Activated T-cell treated with anti-CD3 and anti-CD28 coated beads for 1 hour (primary cell): ENCODE results near the gene SPATS2.
A peak's percentile ranks its signal among the peaks of the same experiment; 100 is the strongest.

Source experiments
- DNase-seq: peaks from one replicate; pipeline ENCODE4 v3.0.0-alpha.2; 2020; ENCODE audit warnings: low read depth

Gene SPATS2

DNA sequence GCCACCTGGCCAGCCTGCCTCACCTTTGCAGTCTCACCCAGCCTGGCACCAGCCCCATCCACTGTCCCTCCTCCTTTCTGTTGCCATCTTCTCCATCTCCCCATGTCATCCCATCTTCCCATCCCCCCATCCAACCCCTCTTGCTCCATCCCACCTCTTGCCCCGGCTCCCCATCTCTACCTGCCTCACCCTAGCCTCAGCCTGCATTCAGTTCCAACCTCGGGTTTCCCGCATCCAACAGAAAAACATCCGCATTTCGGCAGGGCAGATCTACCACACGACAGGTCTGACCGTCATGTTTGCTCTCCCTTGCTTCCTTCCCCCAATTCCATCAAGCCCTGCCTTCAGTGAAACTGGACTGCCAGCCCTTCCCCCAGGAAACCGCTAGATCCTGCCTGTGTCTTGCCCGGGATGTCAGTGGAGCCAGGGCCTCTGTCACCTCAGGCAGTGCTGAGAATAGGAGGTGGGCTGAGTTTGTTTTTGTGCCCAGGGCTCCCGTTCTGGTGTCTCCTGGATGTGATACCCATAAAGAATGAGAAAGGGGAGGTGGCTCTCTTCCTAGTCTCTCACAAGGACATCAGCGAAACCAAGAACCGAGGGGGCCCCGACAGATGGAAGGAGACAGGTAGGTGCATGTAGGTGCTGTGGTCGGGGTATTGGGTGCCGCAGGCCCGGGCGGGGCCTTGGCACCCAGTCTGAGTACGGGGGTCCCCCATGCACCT is 174.0 kb downstream of the SPATS2 start:
- DNase-seq = no peak

DNA sequence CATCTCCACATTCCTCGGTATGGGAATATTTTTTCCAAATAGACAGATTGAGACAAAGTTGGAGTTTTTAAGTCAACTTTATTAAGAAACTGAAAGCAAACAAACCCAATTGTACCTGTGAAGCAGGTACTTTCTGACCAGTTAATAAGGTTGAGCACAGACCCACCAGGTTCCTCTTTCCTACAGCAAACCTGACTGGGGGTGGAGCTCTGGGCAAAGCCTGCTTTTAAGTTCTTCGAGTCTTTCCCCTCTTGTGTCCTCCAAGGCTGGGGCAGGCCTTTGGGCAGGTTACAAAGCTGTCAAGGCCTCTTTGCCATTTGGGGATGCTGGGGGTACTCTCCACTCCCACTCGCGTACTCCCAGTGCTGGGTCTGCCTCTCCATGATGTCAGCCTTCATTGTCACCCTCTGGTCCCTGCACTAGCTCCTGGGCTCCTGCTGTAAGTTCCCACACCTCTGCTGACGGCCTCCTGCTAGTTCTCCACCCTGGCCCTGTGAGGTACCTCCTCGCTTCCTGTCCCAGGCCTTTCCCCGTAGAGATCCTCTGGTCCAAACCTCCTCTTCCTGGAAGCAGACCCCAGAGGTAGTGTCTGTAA is 174.7 kb downstream of the SPATS2 start:
- no peak for DNase-seq

DNA sequence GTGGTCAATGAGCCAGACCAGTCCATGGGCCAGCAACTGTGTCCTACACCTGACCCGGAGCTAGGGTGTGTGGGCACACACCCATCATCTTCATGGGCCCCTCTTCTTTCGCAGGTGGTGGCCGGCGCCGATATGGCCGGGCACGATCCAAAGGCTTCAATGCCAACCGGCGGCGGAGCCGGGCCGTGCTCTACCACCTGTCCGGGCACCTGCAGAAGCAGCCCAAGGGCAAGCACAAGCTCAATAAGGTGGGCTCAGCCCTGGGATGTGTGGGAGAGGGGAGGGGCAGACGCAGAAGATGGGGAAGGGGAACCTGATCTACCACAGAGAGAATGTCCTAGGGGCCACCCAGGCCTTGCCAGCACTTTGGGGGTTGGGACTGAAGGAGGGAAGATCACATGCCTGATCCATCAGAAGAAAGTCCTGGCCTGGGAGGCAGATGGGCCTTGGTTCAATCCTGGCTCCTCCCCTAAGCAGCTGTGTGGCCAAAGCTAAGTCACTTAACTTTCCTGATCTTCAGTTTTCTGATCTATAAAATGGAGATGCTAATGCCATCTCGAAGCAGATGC is 175.4 kb downstream of the SPATS2 start:
- DNase-seq = no peak

DNA sequence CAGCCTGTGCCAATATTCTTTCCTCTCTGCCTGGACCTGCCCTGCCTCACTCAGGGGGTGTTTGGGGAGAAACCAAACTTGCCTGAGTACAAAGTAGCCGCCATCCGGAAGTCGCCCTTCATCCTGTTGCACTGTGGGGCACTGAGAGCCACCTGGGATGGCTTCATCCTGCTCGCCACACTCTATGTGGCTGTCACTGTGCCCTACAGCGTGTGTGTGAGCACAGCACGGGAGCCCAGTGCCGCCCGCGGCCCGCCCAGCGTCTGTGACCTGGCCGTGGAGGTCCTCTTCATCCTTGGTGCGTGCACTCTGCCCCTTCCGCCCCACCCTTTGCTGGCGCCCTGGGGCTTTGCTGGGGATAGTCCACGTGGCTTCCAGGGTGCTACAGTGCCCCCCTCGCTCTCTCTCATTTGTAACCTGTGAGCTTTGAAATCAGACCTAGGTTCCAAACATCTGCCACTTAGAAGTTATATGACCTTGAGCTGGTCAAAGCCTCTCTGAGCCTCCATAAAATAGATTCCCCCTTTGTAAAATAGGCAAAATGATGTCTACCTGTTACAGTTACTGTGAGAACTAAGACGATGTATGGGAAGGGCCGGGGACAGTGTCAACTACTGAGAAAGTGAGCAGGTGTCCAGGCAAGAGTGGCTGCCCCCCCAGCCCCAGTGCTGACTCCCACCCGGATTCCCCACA is 176.1 kb downstream of the SPATS2 start:
- DNase-seq = no peak

DNA sequence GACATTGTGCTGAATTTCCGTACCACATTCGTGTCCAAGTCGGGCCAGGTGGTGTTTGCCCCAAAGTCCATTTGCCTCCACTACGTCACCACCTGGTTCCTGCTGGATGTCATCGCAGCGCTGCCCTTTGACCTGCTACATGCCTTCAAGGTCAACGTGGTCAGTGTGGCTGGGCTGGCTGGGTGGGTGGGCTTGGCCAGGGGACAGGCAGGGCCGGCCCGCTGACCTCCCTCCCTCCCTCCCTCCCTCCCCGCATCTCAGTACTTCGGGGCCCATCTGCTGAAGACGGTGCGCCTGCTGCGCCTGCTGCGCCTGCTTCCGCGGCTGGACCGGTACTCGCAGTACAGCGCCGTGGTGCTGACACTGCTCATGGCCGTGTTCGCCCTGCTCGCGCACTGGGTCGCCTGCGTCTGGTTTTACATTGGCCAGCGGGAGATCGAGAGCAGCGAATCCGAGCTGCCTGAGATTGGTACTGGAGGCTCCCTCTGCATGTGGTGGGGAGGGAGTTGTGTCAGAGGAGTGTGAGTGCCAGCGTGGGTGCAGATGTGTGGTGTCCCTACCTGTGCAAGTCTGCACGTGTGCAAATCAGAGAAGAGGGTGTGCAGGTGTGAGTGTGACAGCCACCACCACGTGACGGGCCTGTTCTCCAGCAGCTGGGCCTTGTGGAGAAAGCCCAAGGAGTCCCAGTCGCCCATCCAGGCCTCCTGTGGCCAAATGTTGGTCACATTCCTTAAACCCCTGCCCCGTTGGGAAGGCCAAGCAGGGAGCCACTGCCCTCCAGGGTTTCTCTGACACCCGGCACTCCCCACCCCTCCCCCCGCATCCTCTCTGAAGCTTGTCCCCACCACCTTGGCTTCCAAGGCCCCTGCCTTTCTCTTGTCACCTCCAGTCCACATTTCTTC is 176.9 kb downstream of the SPATS2 start:
- no peak for DNase-seq

DNA sequence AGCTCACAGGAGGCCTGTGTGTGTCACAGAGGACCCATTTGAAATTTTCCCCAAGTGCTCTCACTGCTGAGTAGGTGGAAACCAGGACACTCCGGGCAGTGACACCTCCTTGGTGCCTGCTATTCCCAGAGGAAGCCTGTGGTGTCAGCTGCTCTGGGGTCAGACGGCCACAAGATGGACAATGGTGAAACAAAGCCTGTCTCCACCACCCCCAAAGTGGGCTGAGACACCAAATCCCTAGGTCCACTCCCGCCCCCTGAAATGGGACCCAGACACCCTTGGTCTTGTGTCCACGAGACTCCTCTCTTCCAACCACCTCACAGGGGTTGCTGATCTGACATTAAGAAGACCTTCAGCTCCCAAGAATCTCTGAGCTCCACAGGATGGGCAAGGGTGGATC is 178.6 kb downstream of the SPATS2 start:
- DNase-seq = no peak

DNA sequence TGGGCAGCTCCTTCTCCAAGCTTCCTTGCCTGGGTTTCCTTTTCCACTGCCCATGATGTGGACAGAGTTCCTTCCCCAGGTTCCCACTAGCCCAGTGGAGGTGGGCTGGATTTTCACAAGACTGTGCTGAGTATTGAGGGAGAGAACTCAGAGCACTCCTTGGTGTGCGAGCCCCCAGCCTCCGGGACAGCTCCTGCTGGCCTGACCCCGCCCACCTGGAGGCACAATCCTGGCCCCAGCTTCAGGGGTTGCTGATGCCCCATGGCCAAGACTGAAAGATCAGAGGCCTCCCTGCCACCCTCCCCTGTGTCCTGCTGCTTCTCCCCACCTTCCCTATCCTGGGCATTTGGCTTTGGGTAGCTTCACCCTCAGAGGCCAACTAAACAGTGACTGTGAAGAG is 179.2 kb downstream of the SPATS2 start:
- no peak for DNase-seq

DNA sequence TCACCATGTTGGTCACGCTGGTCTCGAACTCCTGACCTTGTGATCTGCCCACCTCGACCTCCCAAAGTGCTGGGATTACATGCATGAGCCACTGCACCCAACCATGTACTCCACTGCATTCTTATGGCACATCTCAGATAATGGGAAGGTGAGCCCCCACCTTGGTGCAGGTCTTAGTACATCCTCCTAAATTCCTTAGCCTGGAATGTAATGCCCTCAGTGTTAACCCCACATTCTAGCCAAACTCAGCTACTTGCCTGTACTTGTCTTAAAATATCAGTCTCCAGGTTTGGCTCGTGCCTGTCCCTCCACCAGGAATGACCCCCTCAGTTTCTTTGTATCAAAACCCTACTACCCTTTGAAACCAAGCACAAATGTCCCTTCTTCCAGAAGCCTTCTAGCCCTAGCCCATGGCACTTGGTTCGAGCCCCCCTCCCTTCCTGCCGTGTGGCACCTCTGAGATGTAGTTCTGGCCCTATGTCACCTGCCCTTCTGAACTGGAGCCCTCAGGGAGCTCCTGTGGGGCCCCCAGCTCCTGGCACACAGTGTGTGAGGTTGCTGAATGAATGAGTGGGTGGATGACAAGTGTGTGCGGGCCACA is 179.9 kb downstream of the SPATS2 start:
- no peak for DNase-seq

DNA sequence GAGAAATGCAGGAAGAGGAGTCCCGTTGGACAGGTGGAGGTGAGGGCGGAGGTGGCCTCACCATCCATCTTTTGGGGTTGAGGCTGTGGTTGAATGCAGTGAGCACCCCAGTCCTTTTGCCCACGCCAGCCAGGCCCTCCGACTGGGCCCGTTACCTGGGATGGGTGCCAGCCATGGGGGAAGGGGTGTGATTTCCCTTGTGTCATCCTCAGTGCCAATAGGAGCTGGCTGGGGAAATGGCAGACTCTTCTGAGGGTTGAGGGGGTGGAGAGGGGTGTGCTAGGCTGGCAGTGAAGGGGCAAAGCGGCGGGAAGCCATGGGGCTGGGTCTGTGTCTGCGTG is 181.2 kb downstream of the SPATS2 start:
- DNase-seq = no peak

DNA sequence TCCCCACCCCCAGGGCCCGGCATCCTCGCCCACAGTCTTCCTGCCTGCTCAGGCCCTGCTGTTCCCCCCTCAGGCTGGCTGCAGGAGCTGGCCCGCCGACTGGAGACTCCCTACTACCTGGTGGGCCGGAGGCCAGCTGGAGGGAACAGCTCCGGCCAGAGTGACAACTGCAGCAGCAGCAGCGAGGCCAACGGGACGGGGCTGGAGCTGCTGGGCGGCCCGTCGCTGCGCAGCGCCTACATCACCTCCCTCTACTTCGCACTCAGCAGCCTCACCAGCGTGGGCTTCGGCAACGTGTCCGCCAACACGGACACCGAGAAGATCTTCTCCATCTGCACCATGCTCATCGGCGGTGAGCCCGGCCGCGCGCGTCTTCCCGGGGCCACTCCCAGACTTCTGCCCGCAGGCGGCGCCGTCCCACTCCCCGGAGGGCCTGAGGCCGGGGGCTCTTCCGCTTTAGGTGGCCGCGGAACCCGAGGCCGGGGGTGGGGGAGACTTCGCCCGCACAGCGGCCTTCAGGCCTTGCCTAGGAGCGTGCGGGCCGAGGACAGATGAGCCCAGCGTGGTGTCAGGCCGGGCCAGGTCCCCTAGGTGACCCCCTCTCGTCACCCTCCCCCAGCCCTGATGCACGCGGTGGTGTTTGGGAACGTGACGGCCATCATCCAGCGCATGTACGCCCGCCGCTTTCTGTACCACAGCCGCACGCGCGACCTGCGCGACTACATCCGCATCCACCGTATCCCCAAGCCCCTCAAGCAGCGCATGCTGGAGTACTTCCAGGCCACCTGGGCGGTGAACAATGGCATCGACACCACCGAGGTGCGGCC is 181.8 kb downstream of the SPATS2 start:
- peak; percentile 17 for DNase-seq

DNA sequence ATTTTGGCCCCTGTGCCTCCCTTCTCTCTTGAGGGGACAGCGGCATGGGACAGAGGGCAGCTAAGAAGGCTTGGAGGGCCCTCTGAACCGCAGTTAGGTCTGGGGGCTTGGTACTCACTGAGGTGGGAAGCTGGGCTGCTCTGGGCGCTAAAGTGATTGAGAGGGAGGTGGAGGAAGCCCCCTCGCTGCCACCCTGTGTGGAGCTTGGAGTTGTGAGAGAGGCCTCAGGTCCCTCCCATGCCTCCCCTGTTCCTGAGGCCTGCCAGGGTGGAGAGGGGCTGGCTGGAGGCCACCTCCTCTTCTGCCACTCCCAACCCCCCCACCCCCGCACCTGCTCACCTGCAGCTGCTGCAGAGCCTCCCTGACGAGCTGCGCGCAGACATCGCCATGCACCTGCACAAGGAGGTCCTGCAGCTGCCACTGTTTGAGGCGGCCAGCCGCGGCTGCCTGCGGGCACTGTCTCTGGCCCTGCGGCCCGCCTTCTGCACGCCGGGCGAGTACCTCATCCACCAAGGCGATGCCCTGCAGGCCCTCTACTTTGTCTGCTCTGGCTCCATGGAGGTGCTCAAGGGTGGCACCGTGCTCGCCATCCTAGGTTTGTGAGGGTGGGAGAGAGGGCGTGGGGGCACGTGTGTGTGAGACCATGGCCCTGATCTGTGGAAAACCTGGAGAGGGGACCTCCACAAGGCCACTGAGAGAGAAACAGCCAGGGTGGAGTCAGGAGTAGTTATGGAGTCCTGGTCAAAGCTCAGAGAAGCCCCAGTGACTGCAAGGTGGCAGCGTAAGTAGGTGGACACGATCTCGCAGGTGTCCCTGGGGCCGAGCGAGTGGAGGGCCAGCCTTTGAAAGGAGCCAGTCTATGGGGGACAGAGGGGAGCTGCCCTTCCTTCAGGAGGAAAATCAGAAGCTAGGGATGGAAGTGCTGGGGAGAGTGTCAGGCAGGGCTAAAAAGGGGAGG is 182.8 kb downstream of the SPATS2 start:
- no peak for DNase-seq

DNA sequence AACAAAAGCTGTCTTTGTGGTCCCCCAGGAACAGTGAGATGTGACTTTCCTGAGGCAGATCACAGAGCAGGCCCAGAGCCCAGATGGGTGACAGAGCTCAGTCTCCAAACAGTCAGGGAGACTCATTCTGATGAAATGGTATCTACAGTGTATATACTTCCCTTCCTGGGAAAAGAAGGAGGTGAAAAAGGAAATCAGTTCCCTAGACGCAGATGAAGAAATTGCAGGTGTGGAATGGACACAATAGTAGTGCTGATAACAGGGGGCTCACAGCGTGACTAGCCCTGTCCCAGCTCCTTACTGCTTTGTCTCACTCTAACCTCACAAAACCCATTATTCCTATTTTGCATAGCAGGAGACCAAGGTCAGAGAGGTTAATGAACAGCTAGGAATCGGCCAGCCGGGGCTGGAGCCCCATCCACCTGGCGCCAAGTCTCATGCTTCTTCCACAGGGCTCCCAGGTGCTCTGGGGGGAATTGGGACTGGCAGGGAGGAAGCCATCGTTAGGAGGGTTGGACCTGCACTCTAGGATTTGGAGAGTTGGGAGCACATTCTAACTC is 183.5 kb downstream of the SPATS2 start:
- no peak for DNase-seq

DNA sequence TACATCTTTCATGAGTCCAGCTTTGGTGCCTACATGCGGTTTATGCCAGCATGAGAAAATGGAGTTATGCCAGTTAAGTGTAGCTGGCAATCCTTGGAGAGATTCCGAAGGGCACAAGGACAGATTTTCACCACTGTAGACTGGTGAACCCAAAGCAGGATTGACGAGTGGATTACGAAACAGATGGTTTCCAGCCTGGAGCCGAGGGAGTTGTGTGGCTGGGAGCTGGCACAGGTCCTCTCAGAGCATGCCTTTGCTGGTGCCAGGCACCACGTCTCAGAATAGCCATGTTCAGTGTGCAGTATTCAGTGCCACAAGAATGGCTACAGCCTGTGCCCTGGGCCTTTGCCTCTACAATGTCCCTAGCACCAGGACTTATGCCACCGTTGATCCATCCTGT is 184.8 kb downstream of the SPATS2 start:
- DNase-seq = no peak

DNA sequence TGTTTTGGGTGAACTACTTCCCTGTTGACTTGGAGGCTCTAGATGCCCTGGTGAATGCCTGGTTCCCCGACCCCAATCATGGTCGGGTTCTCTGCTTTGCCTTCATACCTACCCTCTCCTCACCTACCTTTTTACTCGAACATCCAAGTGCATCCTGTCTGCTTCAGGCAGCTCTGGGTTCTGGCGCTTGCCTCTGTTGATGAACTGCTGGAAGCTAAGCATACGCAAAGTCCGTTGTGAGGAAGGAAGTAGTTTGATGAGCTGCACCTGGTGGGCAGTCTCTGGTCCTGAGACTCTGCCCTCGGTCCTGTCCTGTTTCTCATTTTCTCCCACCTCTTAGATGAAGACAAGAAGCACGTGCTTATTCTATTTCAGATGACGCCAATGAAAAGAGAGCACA is 185.2 kb downstream of the SPATS2 start:
- DNase-seq = no peak

DNA sequence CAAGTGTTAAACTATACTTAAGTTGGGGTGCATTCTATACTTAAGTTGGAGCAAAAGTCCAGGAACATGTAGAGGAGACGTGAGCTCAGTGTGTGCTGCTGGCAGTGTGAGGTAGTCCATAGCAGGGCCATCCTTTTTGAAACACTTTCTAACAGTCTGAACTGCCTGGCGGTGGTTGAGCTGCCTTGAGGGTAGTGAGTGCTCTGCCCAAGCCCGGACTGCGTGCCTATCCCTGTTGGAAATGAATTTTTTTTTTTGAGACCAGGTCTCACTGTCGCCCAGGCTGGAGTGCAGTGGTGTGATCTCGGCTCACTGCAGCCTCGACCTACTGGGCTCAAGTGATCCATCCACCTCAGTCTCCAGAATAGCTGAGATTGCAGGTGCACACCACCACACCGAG is 185.6 kb downstream of the SPATS2 start:
- no peak for DNase-seq

DNA sequence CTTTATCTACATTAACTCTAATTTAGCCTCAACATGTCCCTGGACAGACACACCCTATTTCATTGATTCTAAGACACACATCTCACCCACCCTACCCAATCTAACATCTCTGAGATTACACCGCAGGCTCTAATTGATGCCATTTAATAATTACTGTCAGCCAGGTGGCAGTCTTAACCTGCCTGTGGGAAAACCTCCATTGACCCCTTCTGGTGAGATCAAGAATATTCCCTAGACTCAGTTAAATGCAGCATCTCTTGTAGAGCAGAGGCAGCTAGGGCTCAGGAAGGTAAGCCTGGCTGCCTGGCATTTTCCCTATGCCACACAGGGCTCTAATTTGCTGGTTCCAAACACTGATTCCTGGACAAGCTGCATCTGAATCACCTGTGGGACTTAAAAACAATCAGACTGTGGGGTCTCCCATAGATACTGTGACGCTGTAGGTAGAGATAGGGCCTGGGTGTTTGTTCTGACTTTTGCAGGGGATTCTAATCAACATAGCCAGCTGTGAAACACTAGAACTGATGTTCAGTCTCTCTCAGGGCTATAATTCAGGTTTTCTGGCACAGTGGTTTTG is 186.3 kb downstream of the SPATS2 start:
- DNase-seq = no peak

DNA sequence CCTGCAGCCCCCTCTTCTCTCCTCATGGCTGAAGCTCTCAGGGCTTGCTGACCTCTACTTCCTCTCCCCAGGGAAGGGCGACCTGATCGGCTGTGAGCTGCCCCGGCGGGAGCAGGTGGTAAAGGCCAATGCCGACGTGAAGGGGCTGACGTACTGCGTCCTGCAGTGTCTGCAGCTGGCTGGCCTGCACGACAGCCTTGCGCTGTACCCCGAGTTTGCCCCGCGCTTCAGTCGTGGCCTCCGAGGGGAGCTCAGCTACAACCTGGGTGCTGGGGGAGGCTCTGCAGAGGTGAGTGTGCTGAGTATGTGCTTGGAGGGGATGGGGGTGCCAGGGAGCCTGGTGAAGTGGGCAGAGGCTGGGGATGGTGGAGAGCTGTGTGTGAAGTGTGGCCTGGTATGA is 187.0 kb downstream of the SPATS2 start:
- no peak for DNase-seq

DNA sequence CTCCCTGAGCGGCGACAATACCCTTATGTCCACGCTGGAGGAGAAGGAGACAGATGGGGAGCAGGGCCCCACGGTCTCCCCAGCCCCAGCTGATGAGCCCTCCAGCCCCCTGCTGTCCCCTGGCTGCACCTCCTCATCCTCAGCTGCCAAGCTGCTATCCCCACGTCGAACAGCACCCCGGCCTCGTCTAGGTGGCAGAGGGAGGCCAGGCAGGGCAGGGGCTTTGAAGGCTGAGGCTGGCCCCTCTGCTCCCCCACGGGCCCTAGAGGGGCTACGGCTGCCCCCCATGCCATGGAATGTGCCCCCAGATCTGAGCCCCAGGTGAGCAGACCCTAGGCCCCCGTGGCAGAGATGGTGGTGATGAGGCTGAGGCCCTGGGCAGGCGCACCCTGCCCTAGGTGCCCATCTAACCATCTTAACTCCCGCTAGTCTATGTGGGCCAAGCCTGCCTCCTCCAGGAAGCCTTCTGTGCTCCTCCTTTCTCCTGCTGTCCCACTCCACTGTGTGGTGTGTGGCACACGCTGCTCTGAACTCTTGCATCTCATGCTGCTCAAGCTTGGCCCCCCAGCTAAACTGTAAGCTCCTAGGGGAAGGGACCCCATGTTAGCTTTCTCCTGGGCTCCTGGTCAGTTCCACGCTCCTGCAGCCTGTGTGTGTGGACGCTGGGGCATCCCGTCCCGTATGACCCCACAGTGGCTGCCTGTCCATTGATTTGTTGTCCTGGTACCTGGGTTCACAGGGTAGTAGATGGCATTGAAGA is 188.5 kb downstream of the SPATS2 start:
- no peak for DNase-seq
